Prostate gland (tissue), 2 donors: ENCODE data around the gene FERMT3. TPM values are rescaled to one million over a fixed set of nuclear protein-coding genes. Genes with fewer than 3 reads are reported as not detected.

Source experiments
- DNase-seq: peaks from one replicate; pipeline ENCODE4 v3.0.0-alpha.2; 2019; ENCODE audit warnings: low spot score
- H3K27ac ChIP-seq, 2 donors: fragments of 200-600 bp; sonication (generic); 2 replicates each; pipeline ENCODE4 v1.5.1; 2017 to 2019
- H3K27me3 ChIP-seq: fragments of 200-600 bp; sonication (generic); replicated peaks from 2 replicates; pipeline ENCODE4 v1.5.1; 2019; ENCODE audit not compliant: insufficient read depth
- H3K36me3 ChIP-seq, 2 donors: fragments of 200-600 bp; sonication (generic); 1 replicate in 1 of 2; 2 replicates in 1 of 2; pipeline versions ENCODE4 v1.5.1 to v1.8.1; 2017 to 2019
- H3K4me1 ChIP-seq: fragments of 200-600 bp; sonication (generic); replicated peaks from 2 replicates; pipeline ENCODE4 v1.5.1; 2019
- H3K4me3 ChIP-seq, 2 donors: fragments of 200-600 bp; sonication (generic); 2 replicates each; pipeline ENCODE4 v1.5.1; 2017 to 2019
- H3K9me3 ChIP-seq: fragments of 200-600 bp; sonication (generic); 2 replicates; pipeline ENCODE4 v1.5.1; 2017
- POLR2A ChIP-seq: fragments of 450-650 bp; IDR thresholded peaks from one replicate; pipeline ENCODE4 v1.6.1; 2016; ENCODE audit warnings: antibody characterized with exemption, mild to moderate bottlenecking
- POLR2AphosphoS5 ChIP-seq: sonication (generic); formaldehyde crosslinking; IDR thresholded peaks from one replicate; pipeline ENCODE4 v1.6.1; 2017; ENCODE audit warnings: antibody characterized with exemption
- WGBS: methylation state at CpG from one replicate; pipeline ENCODE4 v1.1.5; 2018; 5-methylcytosine and 5-hydroxymethylcytosine counted together
- intact Hi-C: fragments of 100-400 bp; cut with DNase I; formaldehyde crosslinking; loops from one replicate; pipeline ENCODE4 v1.14.2; 2022
- total RNA-seq, 2 donors: library from RNA; depleted of rRNA; stranded (reverse); fragments of >200 nt; gene quantifications; one replicate each; pipeline ENCODE4 v1.1.0, GENCODE V29; 2016
- TF ChIP-seq, protein P1 (sequence below), 4 experiments: fragments of 200-600 bp in 2 of 4; fragments of 450-650 bp in 2 of 4; sonication (generic) in 2 of 4; IDR thresholded peaks; 1 replicate in 3 of 4; 2 replicates in 1 of 4; pipeline ENCODE4 v1.5.1; 2016 to 2019; ENCODE audit warnings: antibody characterized with exemption in 4 of 4, mild to moderate bottlenecking in 2 of 4, moderate library complexity in 2 of 4

FERMT3 gene
- total RNA-seq, 2 donors from 2014 or later = 5.3 to 12.8 TPM

DNA sequence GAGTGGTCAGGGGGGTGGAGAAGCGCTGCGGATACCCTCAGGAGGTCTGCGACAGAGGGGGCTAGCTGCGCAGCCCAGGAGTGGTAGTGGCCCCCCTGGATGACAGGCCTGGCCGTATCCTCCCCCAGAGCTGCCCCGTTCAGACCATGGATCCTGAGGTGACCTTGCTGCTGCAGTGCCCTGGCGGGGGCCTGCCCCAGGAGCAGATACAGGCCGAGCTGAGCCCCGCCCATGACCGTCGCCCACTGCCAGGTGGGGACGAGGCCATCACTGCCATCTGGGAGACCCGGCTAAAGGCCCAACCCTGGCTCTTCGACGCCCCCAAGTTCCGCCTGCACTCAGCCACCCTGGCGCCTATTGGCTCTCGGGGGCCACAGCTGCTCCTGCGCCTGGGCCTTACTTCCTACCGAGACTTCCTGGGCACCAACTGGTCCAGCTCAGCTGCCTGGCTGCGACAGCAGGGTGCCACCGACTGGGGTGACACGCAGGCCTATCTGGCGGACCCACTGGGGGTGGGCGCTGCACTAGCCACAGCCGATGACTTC is 20.1 kb downstream of the FERMT3 start:
- H3K36me3 ChIP-seq = no peaks in the 10 kb centered on the region
- no peak for DNase-seq
- no peaks in the 10 kb centered on the region for H3K9me3 ChIP-seq
- WGBS = 12% methylated on average over 25 of the region's 26 CpGs
- peaks cover 20% of the 10 kb centered on the region for H3K4me1 ChIP-seq
- peak overlapping the region; percentile 86 to 88 for H3K27ac ChIP-seq
- H3K4me3 ChIP-seq = peak overlapping the region; percentile 51 to 92
- no peaks in the 10 kb centered on the region for H3K27me3 ChIP-seq
- intact Hi-C loops = loop anchor here (1.0 kb wide), 1 partner anchor 11 kb away; no protein-coding TSS in a partner anchor
- no peak for TF ChIP-seq POLR2AphosphoS5

DNA sequence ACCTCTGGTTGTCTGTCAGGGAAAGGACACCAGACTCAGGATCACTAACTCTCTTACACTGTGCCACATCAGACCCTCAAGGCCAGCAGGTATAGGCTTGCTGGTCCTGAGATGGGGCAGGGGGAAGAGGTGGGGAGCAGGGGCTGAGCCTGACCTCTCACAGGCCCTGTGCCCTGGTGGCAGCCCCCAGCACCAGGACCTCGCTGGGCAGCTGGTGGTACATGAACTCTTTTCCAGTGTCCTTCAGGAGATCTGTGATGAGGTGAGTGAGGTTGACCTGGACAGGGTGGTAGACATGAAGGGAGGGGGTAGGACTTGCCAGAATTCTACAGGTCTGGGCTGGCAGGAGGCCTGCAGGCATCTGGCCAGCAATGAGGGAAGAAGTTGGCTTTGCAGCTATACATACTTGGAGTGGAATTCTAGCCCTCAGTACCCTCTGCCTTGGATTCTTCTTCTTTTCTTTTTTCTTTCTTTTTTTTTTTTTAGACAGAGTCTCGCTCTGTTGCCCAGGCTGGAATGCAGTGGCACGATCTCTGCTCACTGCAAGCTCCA is 21.0 kb downstream of the FERMT3 start:
- intact Hi-C loops = loop anchor here (1.0 kb wide), 1 partner anchor 10 kb away; no protein-coding TSS in a partner anchor
- Histone ChIP-seq H3K36me3 (no peaks in the 10 kb centered on the region), H3K4me1 (peaks cover 20% of the 10 kb centered on the region), H3K9me3 (no peaks in the 10 kb centered on the region), H3K4me3 (peak overlapping the region; percentile 51 to 92), H3K27me3 (no peaks in the 10 kb centered on the region), H3K27ac (peak overlapping the region; percentile 86 to 88)
- no peak for DNase-seq
- 60% methylated on average over 3 of the region's 3 CpGs for whole genome bisulfite sequencing
- TF ChIP-seq POLR2AphosphoS5 (no peak), POLR2A (no peak)
- TF ChIP-seq, protein P1, sequence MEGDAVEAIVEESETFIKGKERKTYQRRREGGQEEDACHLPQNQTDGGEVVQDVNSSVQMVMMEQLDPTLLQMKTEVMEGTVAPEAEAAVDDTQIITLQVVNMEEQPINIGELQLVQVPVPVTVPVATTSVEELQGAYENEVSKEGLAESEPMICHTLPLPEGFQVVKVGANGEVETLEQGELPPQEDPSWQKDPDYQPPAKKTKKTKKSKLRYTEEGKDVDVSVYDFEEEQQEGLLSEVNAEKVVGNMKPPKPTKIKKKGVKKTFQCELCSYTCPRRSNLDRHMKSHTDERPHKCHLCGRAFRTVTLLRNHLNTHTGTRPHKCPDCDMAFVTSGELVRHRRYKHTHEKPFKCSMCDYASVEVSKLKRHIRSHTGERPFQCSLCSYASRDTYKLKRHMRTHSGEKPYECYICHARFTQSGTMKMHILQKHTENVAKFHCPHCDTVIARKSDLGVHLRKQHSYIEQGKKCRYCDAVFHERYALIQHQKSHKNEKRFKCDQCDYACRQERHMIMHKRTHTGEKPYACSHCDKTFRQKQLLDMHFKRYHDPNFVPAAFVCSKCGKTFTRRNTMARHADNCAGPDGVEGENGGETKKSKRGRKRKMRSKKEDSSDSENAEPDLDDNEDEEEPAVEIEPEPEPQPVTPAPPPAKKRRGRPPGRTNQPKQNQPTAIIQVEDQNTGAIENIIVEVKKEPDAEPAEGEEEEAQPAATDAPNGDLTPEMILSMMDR (IDR thresholded peaks at IDR 0.05) = no peak

DNA sequence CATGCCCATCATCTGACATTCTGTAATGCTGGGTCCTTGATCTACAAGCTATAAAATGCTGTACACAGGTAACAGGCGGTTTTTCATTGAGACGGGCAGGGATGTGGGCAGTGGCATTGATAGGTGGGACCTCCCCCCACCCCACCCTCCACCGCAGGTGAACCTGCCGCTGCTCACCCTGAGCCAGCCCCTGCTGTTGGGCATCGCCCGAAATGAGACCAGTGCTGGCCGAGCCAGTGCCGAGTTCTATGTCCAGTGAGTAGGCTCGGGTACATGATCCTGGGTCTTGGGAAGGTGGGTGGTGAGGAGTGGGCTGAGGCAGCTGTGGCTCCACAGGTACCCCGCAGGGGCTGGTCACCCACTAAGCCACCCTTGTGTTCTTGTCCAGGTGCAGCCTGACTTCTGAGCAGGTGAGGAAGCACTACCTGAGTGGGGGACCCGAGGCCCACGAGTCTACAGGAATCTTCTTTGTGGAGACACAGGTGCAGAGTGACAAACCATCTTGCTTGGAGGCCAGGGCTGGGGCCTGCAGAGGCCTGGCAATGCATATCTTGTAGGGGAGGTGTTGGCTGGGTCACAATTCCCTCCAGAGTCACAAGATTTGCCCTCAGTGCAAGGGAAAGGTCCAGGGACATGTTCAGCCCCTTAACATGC is 22.7 kb downstream of the FERMT3 start:
- H3K4me1 ChIP-seq = peaks cover 26% of the 10 kb centered on the region

DNA sequence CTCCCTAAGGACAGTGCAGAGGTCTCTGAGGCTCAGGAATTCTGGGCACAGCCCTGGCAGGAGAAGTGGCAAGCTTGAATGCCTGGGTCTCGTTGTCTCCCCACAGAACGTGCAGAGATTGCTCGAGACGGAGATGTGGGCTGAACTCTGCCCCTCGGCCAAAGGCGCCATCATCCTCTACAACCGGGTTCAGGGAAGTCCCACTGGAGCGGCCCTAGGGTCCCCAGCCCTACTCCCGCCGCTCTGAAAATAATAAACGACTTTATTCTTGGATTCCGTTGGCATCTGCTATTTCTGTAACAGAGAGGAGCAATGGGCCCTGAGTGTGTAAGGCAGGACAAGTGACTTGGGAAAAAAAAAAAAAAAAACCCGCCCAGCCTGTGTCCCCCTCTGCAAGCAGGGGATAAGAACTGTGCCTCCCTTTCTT is 23.2 kb downstream of the FERMT3 start:
- DNase-seq = no peak
- peak overlapping the region; percentile 88 to 92 for H3K27ac ChIP-seq
- H3K27me3 ChIP-seq = no peaks in the 10 kb centered on the region
- intact Hi-C loops = no loop called here
- 31% methylated on average over 13 of the region's 13 CpGs for WGBS
- TF ChIP-seq POLR2A = no peak
- TF ChIP-seq POLR2AphosphoS5 = no peak
- TF ChIP-seq, protein P1 (IDR thresholded peaks at IDR 0.05) = no peak
- peaks cover 26% of the 10 kb centered on the region for H3K4me1 ChIP-seq
- H3K36me3 ChIP-seq = no peaks in the 10 kb centered on the region
- H3K4me3 ChIP-seq = peak overlapping the region; percentile 61 to 82
- H3K9me3 ChIP-seq = no peaks in the 10 kb centered on the region

More for the DNA sequence above, 22.7 kb downstream of the FERMT3 start:
- Histone ChIP-seq H3K27ac (peak overlapping the region in 1 of 2 donors; percentile 92), H3K36me3 (no peaks in the 10 kb centered on the region), H3K9me3 (no peaks in the 10 kb centered on the region), H3K4me3 (no peak overlapping the region), H3K27me3 (no peaks in the 10 kb centered on the region)
- TF ChIP-seq, protein P1 (IDR thresholded peaks at IDR 0.05) = no peak
- TF ChIP-seq POLR2A = no peak
- intact Hi-C loops = no loop called here
- no peak for DNase-seq
- 82% methylated on average over 12 of the region's 12 CpGs for WGBS

DNA sequence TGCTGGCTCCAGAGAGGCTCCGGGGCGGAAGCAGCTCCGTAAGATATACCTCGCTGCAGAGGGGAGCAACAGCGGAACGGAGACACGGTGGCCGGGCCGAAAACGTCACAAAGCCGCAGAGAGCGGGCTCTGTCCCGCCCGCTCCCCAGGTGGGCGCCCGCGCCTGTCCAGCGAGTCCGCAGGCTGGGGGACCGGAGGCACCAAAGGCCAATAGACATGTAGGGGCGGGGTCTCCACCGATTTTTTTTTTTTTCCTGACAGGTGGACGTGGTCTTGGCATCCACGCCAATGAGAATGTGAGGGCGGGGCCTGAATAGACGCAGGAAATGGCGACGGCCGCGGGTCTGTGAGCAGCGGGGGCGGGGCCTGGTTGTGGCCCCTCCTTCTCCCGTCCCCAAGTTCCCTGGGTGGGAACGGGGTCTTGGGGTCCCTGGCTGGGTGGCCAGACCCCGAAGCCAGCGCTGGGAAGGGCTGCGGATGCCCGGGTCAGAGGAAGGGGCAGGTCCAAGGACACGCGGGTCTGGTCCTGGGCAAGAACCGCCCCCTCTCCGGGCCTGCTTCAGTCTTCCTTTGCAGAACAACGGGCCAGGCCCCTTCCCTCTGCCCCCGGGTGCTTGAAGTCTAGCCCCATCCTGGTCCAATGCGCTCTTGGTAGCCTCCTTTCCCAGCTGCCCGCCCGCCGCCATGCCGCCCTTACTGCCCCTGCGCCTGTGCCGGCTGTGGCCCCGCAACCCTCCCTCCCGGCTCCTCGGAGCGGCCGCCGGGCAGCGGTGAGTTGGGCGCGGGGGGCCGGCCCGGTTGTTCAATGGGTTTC is 23.9 kb downstream of the FERMT3 start, which contains the start of gene DNAJC4:
TSS of gene DNAJC4 (plus strand) at position 378 of the 814 bp plus-strand sequence. CDS start at position 685, 307 bp downstream.
- Histone ChIP-seq H3K27me3 (no peaks in the 10 kb centered on the region), H3K36me3 (no peaks in the 10 kb centered on the region), H3K4me1 (peaks cover 26% of the 10 kb centered on the region), H3K9me3 (no peaks in the 10 kb centered on the region), H3K4me3 (peak within 1 kb of the TSS; percentile 61 to 82), H3K27ac (peak within 1 kb of the TSS; percentile 88 to 92)
- intact Hi-C loops = no loop called here
- DNase-seq = peak; percentile 96
- TF ChIP-seq, protein P1 (IDR thresholded peaks at IDR 0.05) = peak in 1 of 4 experiments; percentile 5
- TF ChIP-seq POLR2A (peak; percentile 49), POLR2AphosphoS5 (peak; percentile 93)
- WGBS = under 1% methylated on average over 56 of the region's 62 CpGs
